Stimulated activated CD8-positive, alpha-beta memory T cell treated with anti-CD3 and anti-CD28 coated beads, Interleukin-7, amount 100 ng/mL, for 4 hours (primary cell): ENCODE measurements around the gene CTF1.
A peak's percentile ranks its signal among the peaks of the same experiment; 100 is the strongest.
"Not testable (repeated sequence)": the region's sequence is repeated elsewhere in the genome, so short reads cannot be mapped to it uniquely, and the experiment has no call there.

Source experiments
- DNase-seq, 2 donors: peaks; one replicate each; pipeline ENCODE4 v3.0.0-alpha.2; 2020; ENCODE audit warnings: low read depth in 2 of 2

The CTF1 gene

DNA sequence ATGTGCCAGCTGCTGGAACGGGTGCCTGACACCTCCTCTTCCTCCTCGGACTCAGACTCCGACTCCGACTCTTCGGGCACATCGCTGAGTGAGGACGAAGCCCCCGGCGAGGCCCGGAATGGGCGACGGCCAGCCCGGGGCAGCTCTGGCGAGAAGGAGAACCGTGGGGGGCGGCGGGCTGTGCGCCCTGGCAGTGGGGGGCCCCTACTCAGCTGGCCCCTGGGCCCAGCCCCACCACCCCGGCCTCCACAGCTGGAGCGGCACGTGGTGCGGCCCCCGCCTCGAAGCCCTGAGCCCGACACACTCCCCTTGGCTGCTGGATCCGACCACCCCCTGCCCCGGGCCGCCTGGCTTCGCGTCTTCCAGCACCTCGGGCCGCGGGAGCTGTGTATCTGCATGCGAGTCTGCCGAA is 33.8 kb downstream of the CTF1 start:
- DNase-seq, result no peak

DNA sequence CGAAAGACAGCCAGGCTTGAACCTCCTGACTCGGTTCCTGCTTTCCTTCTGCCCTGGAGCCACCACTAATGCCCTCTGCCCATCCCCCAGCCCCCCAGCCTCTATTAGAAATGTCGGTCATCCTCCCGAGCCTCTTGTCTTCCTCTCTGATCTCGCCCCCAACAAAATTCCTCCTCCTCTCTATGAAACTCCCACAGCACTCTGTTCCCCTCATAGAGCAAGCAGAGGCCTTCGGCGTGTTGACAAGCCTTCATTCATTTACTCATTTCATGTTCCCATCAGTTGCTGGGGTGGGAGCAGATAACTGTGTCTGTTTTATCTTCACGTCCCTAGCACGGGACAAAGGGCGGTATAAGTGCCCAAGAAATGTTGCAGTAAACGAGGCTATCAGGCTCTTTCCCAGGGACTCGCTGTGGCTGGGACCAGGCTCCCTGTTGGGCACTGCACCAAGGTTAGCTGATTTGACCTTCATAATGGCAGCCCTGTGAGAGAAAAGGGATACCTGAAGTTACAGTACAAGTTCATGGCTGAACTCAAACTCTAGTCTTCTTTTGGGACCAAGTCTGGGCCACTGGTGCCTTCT is 34.7 kb downstream of the CTF1 start:
- no peak for DNase-seq

DNA sequence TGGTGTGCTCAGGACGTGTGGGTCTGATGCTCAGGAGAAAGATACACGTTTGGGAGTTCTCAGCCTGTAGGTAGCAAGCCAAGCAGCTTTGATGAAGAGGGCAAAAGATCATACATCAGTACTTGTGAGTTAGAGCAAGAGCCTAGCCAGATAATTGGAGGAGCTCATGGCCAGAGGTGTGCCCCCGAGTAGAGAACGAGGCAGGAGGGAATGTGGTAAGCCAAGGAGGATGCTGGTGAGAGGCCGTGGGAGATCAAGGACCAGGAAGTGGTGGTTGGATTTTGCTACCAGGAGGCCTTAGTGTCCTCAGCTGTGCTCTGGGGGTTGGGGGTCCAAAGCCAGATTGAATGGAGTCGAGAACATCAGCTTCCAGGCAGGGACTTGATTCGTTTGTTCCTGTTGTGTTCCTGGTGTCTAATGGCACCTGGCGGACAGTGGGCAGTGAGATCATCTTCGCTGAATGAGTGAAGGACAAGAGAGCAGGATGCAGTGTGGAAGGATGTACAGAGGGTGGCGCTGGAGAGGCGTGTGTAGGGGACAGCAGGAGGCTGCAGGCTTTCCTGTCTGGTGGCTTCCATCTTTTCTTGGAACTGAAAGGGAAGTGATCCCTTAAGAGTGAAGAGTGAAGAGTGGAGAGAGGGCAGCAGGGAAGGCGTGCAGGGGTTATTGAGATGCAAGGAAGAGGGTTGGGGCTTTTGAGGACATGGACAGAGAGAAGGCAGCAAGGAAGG is 38.6 kb downstream of the CTF1 start:
- DNase-seq, result no peak

DNA sequence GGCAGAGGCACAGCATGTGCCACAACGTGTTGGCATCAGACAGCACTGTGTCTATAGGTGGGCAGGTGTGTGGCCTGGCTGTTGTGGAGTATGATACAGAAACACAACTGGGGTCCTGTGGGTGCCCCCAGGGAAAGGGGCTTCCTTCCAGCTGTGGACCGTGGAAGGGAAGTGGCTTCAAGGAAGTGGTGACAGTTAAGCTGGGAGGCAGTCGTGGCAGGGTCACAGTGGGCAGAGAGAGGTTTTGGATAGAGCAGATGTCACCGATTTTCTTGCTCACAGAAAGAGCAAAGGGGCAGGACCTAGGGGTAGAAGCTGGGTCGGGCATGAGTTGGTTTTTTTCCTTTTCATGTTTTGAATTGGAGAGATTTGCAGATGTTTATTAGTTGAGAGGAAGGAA is 41.3 kb downstream of the CTF1 start:
- no peak for DNase-seq

DNA sequence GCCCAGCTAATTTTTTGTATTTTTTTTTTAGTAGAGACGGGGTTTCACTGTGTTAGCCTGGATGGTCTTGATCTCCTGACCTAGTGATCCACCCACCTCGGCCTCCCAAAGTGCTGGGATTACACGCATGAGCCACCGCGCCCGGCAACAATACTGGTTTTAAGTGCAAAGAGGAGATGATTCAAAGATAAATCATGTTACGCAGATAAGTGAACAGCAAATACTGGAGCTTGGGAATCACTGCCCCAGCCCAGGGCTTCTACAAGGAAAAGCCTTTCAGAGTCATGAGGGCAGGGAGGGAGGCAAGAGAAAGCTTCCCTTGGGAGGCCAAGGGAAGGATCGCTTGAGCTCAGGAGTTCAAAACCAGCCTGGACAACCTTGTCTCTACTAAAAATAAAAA is 43.2 kb downstream of the CTF1 start:
- not testable (repeated sequence) for DNase-seq

DNA sequence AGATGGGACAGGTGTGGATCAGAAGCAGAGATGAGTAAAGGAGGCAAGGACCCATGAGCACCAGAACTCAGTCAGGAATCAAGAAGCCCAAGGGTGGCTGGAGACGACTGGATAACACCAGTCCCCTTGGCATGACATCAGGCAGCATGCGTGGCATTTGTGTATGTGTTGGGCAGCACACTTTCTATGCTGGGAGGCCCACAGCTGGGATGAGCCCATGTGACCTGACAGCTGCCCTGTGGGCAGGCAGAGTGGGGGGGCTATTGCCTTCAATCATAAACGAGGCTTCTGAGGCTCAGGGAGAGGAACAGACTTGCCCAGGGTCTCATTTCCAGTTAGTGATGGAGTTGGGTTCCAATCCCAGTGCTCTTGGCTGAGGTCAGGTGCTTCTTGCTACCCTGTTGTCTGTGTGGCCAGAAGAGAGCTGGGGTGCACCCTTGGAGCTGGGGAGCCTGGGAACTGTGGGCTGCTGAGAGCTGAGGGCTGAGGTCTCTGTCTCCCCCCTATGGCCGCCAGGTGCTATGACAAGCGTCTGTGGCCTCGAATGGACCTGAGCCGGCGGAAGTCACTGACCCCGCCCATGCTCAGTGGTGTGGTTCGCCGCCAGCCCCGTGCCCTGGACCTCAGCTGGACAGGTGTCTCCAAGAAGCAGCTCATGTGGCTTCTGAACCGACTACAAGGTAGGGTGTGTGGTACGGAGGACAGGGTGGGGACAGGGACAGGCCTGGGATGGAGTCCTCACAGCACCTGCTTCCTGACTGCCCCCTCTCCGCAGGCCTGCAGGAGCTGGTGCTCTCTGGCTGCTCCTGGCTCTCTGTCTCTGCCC is 45.4 kb downstream of the CTF1 start:
- DNase-seq, result peak; percentile 37 to 45

DNA sequence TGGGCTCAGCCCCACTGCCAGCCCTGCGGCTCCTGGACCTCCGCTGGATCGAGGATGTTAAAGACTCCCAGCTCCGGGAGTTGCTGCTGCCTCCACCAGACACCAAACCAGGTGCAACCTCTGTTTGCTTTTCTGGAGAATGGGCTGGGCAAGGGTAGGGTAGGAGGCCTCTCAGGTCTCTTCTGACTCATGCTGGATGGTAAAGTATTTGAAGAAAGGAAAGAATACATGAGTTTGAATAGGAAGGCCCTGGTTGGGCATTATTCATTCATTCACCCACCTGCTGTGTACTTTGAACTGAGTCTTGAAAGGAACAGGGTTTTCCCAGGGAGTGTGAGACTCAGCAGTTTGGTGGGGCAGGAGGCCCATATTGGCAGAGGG is 46.0 kb downstream of the CTF1 start:
- no peak for DNase-seq

DNA sequence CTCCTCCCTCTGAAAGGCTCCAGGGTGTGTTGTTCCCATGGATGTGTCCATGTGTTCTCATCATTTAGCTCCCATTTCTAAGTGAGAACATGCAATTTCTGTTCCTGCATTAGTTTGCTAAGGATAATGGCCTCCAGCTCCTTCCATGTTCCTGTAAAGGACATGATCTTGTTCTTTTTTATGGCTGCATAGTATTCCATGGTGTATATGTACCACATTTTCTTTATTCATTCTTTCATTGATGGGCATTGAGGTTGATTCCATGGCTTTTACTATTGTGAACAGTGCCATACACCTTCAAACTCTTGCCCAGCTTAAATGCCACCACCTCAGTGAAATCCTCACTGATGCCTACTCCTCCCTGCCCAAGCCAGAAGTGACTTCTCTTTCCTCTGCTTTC is 47.9 kb downstream of the CTF1 start:
- DNase-seq, result no peak

DNA sequence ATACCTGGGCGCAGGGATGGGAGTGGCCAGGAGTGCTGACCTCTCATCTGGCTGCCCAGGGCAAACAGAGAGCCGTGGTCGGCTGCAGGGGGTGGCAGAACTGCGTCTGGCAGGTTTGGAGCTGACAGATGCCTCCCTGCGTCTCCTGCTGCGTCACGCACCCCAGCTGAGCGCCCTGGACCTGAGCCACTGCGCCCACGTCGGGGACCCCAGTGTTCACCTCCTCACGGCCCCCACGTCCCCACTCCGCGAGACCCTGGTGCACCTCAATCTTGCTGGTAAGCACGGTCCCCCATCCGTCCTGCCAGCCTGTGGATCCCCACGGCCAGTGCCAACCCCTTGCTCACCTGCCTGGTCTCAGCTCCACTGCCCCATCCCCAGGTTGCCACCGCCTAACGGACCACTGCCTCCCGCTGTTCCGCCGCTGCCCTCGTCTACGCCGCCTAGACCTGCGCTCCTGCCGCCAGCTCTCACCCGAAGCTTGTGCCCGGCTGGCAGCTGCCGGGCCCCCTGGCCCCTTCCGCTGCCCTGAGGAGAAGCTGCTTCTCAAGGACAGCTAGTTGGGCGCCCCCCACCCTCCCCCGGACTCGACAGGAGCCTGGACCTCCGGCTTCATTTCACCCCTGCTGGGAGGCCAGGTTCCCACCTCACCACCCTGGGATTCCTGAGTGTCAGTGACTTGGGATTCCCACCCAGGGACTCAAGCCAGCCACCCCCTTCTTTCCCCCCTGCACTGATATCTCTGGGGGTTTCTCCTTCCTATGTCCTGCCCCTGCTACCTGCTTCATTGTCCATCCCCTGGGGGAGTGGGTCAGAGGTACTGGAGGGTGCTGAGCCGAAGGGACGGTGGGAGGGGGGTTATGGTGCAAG is 50.5 kb downstream of the CTF1 start:
- no peak for DNase-seq

DNA sequence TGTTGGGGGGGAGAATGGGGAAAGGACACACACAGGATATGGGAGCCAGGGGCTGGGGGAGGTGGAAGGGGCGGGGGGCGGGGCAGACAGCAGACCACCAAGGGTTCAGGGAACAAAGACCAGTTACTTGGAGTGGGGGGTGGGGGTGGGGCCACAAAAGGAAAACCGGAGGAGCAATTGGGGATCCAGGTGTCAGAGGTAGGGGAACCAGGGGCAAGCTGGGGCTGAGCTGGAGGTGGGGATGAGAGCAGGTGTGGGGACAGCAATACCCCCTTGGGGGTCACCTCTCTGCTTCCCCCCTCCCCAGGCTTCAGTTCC is 51.1 kb downstream of the CTF1 start:
- DNase-seq, result no peak

DNA sequence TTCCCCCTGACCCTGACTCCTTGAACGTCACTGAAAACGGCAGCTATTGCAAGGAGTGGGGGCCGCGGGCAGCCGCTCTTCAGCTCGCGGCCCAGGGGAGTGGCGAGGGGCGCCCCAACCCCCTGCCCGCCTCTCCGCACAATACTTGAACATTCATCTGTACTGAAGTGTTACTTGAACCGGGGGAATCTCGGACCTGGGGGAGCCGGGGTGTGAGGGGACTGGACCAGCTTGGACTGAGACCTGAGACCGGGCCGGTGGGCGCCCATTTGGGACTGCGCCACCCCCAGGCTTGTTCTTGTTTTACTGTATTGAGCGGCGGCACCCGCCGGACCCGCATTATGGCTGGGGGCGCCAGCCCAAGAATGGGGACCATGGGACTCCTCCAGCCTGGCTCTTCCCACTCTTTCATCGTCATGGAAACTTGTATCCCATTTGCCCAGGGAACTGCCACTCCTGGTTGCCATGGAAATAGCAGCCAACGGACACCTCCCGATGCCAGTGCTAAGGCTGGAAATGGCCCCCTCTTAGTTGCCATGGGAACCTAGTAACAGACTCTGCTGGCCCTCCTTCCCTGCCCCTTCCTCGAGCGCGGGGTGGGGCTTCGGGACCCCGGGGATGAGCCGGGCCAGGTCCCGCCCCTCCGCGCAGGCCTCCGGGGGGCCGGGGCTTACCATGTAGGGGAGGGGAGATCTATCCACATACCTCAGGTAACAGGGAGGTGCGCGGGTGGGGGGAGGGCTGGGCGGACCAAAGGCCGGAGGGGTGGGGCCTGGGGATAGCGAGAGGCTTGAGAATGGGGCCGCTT is 51.6 kb downstream of the CTF1 start:
- DNase-seq, result no peak

DNA sequence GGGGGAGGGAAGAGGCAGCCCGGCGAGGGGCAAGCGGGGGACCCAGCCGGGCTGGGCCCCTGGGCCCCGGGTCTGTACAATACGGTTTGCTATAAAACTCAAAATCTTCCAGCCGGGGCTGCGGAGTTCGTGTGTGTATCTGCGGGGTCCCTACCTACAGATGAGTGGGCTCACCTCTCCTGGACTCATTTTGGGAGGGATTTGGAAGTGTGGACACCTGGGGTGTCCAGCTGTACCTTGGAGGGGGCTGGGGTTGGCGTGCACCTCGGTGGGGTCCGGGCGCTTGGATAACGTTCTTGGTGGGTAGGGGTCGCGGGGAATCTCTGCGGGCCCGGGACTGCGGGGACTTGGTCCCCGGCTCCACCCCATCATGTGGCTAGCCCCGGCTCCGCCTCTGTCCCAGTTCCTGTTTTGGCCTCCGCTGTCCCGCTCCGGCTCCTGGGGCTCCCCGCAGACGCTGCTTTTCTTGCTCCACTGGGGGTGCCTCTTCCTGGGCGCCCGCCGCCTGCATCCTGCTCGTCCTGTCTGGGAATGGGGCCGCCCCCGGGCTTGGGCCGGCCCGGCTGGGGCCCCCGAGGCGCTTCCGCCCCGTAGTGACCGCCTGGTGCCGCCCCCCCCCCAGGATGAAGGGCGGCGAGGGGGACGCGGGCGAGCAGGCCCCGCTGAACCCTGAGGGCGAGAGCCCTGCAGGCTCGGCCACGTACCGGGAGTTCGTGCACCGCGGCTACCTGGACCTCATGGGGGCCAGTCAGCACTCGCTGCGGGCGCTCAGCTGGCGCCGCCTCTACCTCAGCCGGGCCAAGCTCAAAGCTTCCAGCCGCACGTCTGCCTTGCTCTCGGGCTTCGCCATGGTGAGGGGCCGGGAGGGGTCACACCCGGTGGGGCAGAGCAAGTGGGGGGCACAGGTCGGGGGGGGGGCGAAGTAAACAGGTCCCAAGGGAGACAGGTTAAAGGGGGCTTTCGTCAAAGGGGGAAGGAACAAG is 52.5 kb downstream of the CTF1 start, which contains the start of gene ORAI3:
Gene ORAI3, plus strand, starts transcription at position 402 of the 983 bp plus-strand sequence. Its CDS starts 222 bp downstream, at position 624.
- DNase-seq, result no peak

DNA sequence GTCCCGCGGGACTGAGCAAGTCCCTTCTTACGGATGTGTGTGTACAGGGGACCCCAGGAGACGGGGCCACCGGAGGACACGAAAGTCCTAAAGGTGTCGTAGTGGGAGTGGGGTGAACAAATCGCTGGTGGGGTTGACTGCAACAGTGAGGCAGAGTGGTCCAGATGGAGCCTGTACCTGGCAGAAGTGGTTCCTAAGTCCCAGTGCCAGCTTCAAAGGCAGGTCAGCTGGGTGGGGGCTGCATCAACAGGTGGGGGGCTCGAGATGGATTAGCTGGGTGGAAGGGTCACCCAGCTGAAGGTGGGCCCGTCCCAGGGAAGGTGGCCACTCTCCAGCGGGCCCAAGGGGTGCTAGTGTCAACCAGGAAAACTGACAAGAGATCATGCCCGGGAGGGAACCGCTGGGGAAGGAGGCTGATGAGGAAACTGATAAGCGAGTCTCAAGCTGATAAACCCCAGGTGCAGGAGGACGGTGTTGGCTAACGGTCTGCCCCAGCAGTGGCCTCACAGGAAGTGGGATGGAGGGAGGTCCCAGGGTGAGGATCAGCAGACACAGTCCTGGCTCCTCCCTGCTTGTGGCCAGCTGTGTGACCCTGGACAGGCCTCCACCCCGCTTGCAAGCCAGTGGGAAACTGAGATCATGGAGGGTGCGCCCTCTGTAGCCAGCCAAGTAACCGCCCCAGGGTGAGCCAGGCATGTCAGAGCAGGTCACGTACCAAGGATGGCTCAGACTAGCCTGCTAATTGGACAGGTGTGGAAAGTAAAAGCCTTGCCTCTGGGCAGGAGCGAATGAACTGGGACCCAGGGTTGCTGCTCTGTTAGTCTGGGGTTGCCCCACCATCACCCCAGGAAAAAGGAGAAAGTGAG is 53.5 kb downstream of the CTF1 start:
- DNase-seq, result no peak

DNA sequence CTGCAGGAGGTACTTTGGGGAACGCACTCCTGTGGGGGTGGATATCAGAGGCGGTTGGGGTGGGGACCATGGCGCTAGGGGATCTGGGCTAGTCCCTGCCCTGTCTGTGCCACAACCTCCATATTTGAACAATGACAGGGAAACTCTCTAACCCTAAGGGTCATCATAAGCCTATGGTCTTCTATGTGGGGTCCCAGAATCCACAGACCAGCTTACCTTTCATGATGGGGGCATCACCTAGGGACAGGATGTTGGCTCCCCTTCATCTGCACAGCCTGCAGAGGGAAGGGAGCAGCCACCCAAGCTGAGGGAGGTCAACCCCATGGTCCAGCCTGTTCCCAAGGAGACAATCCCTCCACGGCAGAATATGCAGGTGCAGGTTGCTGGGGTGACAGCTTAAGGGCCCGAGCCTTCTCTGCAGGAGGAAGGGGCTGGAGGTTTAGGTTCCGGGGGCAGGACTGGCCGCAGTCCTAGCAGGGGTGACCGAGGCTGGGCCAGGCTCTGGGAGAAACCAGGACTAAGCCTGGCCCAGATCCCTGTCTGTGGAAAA is 54.2 kb downstream of the CTF1 start:
- DNase-seq, result no peak

DNA sequence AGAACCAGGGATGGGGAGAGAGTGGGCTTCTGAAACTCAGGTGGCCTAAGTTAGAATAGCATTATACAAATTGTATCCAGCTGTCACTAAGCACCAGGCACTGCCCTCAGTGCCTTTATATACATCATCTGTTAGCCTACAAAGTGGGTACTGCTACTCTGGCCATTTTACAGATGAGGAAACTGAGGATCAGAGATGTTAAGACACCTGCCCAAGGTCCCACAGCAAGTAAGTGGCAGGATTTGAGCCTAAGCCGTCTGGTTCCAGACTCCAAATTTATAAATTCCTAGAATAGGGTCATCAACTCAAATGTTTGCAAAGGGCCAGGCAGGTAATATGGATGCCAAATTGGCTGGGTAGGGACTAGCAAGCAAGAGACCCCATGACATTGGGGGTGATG is 54.8 kb downstream of the CTF1 start:
- no peak for DNase-seq

DNA sequence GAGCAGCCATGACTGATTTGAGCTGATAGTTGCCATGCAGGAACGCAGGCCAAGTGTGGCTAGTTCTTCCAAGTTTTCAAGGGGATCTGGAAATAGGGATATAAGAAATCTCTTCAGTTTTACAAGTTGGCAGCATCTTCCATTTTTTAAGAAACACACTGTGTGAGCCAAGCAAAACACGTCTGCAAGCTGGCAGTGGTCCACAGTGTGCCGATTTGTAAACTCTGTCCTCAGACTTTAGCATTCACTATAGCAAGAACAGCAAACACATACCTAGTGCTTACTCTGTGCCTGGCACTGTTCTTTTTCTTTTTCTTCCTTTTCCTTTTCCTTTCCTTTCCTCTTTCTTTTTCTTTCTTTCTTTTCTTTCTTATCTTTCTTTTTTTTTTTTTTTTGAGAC is 55.3 kb downstream of the CTF1 start:
- no peak for DNase-seq

DNA sequence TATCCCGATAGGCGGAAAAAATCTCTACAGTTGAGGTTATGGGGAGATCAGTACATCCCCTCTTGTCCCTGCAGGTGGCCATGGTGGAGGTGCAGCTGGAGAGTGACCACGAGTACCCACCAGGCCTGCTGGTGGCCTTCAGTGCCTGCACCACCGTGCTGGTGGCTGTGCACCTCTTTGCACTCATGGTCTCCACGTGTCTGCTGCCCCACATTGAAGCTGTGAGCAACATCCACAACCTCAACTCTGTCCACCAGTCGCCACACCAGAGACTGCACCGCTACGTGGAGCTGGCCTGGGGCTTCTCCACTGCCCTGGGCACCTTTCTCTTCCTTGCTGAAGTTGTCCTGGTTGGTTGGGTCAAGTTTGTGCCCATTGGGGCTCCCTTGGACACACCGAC is 56.7 kb downstream of the CTF1 start:
- no peak for DNase-seq
